ENCODE results near the gene UBE2J2.

The UBE2J2 gene

GRCh38 chr1:1286313-1287261, 12.9 kb upstream of the UBE2J2 start:
- TF ChIP-seq CTCF (IDR thresholded peaks at IDR 0.05; ENCODE audit: low read depth, low read length) (no peak), EZH2phosphoT487 (IDR thresholded peaks at IDR 0.05; ENCODE audit: low read depth) (no peak)
- Histone ChIP-seq H3K9me3 (ENCODE audit: insufficient read depth, low read length) (no peaks in the 10 kb centered on the region), H3K4me2 (ENCODE audit: low read length) (no peak overlapping the region), H4K20me1 (ENCODE audit: insufficient read depth, low read length) (no peaks in the 10 kb centered on the region), H2AFZ (ENCODE audit: low read depth, low read length) (no peak overlapping the region), H3K27ac (ENCODE audit: low read length) (no peak overlapping the region), H3K9ac (ENCODE audit: low read length) (no peak overlapping the region), H3K4me3 (ENCODE audit: low read length) (no peak overlapping the region), H3K27me3 (ENCODE audit: low read depth, low read length) (no peaks in the 10 kb centered on the region), H3K79me2 (ENCODE audit: low read length) (no peaks in the 10 kb centered on the region), H3K4me1 (ENCODE audit: low read length) (peaks cover 3% of the 10 kb centered on the region; the same call in 1 of the 2 replicates), H3K36me3 (replicated peaks; ENCODE audit: low read depth, low read length) (no peaks in the 10 kb centered on the region)

GRCh38 chr1:1285611-1286311, 12.1 kb upstream of the UBE2J2 start:
- Histone ChIP-seq H3K4me3 (ENCODE audit: low read length) (no peak overlapping the region), H3K4me2 (ENCODE audit: low read length) (no peak overlapping the region), H3K9ac (ENCODE audit: low read length) (no peak overlapping the region), H3K9me3 (ENCODE audit: insufficient read depth, low read length) (no peaks in the 10 kb centered on the region), H2AFZ (ENCODE audit: low read depth, low read length) (no peak overlapping the region), H3K36me3 (replicated peaks; ENCODE audit: low read depth, low read length) (no peaks in the 10 kb centered on the region), H3K4me1 (ENCODE audit: low read length) (peaks cover 3% of the 10 kb centered on the region; the same call in 1 of the 2 replicates), H3K79me2 (ENCODE audit: low read length) (no peaks in the 10 kb centered on the region), H3K27me3 (ENCODE audit: low read depth, low read length) (no peaks in the 10 kb centered on the region), H3K27ac (ENCODE audit: low read length) (no peak overlapping the region), H4K20me1 (ENCODE audit: insufficient read depth, low read length) (no peaks in the 10 kb centered on the region)
- TF ChIP-seq CTCF (IDR thresholded peaks at IDR 0.05; ENCODE audit: low read depth, low read length) (no peak), EZH2phosphoT487 (IDR thresholded peaks at IDR 0.05; ENCODE audit: low read depth) (no peak)

- no peaks in the 10 kb centered on the region for H3K27me3 ChIP-seq (ENCODE audit: low read depth, low read length)
- H2AFZ ChIP-seq (ENCODE audit: low read depth, low read length) = no peak overlapping the region
- H3K4me1 ChIP-seq (ENCODE audit: low read length) = peaks cover 3% of the 10 kb centered on the region; the same call in 1 of the 2 replicates
- no peaks in the 10 kb centered on the region for H3K36me3 ChIP-seq (replicated peaks; ENCODE audit: low read depth, low read length)
- no peak overlapping the region for H3K4me3 ChIP-seq (ENCODE audit: low read length)
- H3K9ac ChIP-seq (ENCODE audit: low read length) = no peak overlapping the region
- H3K79me2 ChIP-seq (ENCODE audit: low read length) = no peaks in the 10 kb centered on the region
- H3K9me3 ChIP-seq (ENCODE audit: insufficient read depth, low read length) = no peaks in the 10 kb centered on the region
- no peaks in the 10 kb centered on the region for H4K20me1 ChIP-seq (ENCODE audit: insufficient read depth, low read length)
- no peak overlapping the region for H3K4me2 ChIP-seq (ENCODE audit: low read length)
- H3K27ac ChIP-seq (ENCODE audit: low read length) = no peak overlapping the region
- TF ChIP-seq EZH2phosphoT487 (IDR thresholded peaks at IDR 0.05; ENCODE audit: low read depth) = no peak
- TF ChIP-seq CTCF (IDR thresholded peaks at IDR 0.05; ENCODE audit: low read depth, low read length) = no peak
Observed at GRCh38 chr1:1285102-1285571, 11.5 kb upstream of the UBE2J2 start.

Measured in OCI-LY3 (cell line).